Measurements from ENCODE around the gene CACNB2. TPM values are rescaled to one million over a fixed set of nuclear protein-coding genes. Genes with fewer than 3 reads are reported as not detected.

Gene CACNB2
- total and polyA plus RNA-seq, 2 of the 13 experiments (the other 11 are each of a cell fraction or from before 2014, with no cell fraction given) = not detected

- H2AFZ ChIP-seq (ENCODE audit: low read length) = no peak overlapping the region
- no peak for ATAC-seq
- FAIRE-seq = no peak
- ChIA-PET POLR2A (no interaction called here), CTCF (ENCODE audit: low intra/inter-chr PET ratio, low total read pairs) (no interaction called here)
- H3K4me1 ChIP-seq (ENCODE audit: insufficient read depth, low read length) = no peaks in the 10 kb centered on the region
- in situ Hi-C loops (cut with HindIII; ENCODE audit: extremely low pct_ligation_motif_present, low pct_unique_long_range_greater_than_20kb) = no loop called here
- H3K36me3 ChIP-seq (replicated peaks in 1 of 2; ENCODE audit: control insufficient read depth in 1 of 2, insufficient read depth in 2 of 2, low read length in 2 of 2) = no peaks in the 10 kb centered on the region
- no TSS peak for BruUV-seq (replicated peaks)
- no peak overlapping the region for H3K4me3 ChIP-seq (replicated peaks in 1 of 3; ENCODE audit: insufficient read depth in 1 of 3, low read depth in 2 of 3, low read length in 3 of 3)
- H3K9me3 ChIP-seq (ENCODE audit: low read length) = no peaks in the 10 kb centered on the region
- DNase-seq (ENCODE audit: low spot score) = no peak
- no peak overlapping the region for H3K9ac ChIP-seq (ENCODE audit: insufficient read depth, low read depth, low read length)
- H3K27ac ChIP-seq (ENCODE audit: extremely low read length, insufficient read depth, low read length) = no peak overlapping the region
- no peaks in the 10 kb centered on the region for H3K79me2 ChIP-seq (ENCODE audit: insufficient read depth, low read length)
- 6% methylated on average over 4 of the region's 4 CpGs for WGBS (ENCODE audit: low lambda C conversion rate)
- no peak overlapping the region for H3K4me2 ChIP-seq (ENCODE audit: low read depth, low read length)
- TF ChIP-seq ZNF850 (CRISPR knock-in tag; conservative IDR thresholded peaks at IDR 0.05) = no peak
- TF ChIP-seq TBL1XR1 (IDR thresholded peaks at IDR 0.05; ENCODE audit: borderline replicate concordance, low read length, partially characterized antibody) = no peak
- no peak for TF ChIP-seq NR1H2 (CRISPR knock-in tag; IDR thresholded peaks at IDR 0.05; ENCODE audit: borderline replicate concordance, low read depth)
- TF ChIP-seq CHCHD3 (CRISPR knock-in tag; IDR thresholded peaks at IDR 0.05) = no peak
- TF ChIP-seq MEIS2 (CRISPR knock-in tag; IDR thresholded peaks at IDR 0.05) = no peak
- TF ChIP-seq DRAP1 (CRISPR knock-in tag; IDR thresholded peaks at IDR 0.05) = no peak
- TF ChIP-seq ATF6 (CRISPR knock-in tag; conservative IDR thresholded peaks at IDR 0.05) = no peak
- TF ChIP-seq ZBTB1 (CRISPR knock-in tag; IDR thresholded peaks at IDR 0.05; ENCODE audit: borderline replicate concordance) = no peak
- TF ChIP-seq TBX3 (IDR thresholded peaks at IDR 0.05; ENCODE audit: borderline replicate concordance) = no peak
- TF ChIP-seq PREB (CRISPR knock-in tag; IDR thresholded peaks at IDR 0.05) = no peak
- no peak for TF ChIP-seq HNRNPH1 (optimal IDR thresholded peaks at IDR 0.05; ENCODE audit: low read depth, low read length)
- TF ChIP-seq DPF2 (CRISPR knock-in tag; IDR thresholded peaks at IDR 0.05; ENCODE audit: borderline replicate concordance, low read depth) = no peak
- no peak for TF ChIP-seq PAXIP1 (CRISPR knock-in tag; conservative IDR thresholded peaks at IDR 0.05)
- no peak for TF ChIP-seq ZBTB7A (CRISPR knock-in tag; IDR thresholded peaks at IDR 0.05)
- TF ChIP-seq SOX13 (IDR thresholded peaks at IDR 0.05) = no peak
- no peak for TF ChIP-seq SOX13 (CRISPR knock-in tag; conservative IDR thresholded peaks at IDR 0.05 in 1 of 2, IDR thresholded peaks at IDR 0.05 in 1 of 2)
- no peak for TF ChIP-seq ATF2 (CRISPR knock-in tag; IDR thresholded peaks at IDR 0.05)
- peaks cover 0 to 8% of the 10 kb centered on the region in 2 experiments; a peak in 2 of 5 replicates for H3K27me3 ChIP-seq (ENCODE audit: control insufficient read depth in 1 of 2, insufficient read depth in 2 of 2, low read length in 2 of 2)
- intact Hi-C loops (cut with micrococcal nuclease; ENCODE audit: unreplicated experiment) = no loop called here
- H4K20me1 ChIP-seq (ENCODE audit: insufficient read depth, low read length) = no peaks in the 10 kb centered on the region
These were observed 299.4 kb downstream of the CACNB2 start for GRCh38 chr10:18439601-18440000.
